Measurements from ENCODE around the gene MAP6.

- TF ChIP-seq EZH2 (IDR thresholded peaks at IDR 0.05; ENCODE audit: borderline replicate concordance, low read length) (no peak), CTCF (IDR thresholded peaks at IDR 0.05; ENCODE audit: low read length) (no peak)
Observed at GRCh38 chr11:75565221-75565814, 103.5 kb downstream of the MAP6 start.

Measured in OCI-LY1 (cell line).